Measurements from ENCODE around the gene NEU1.
"Not testable (repeated sequence)": the region's sequence is repeated elsewhere in the genome, so short reads cannot be mapped to it uniquely, and the experiment has no call there.

The NEU1 gene

GRCh38 chr6:31817929-31818511 is 44.6 kb downstream of the NEU1 start:
- DNase-seq (ENCODE audit: low read depth): not testable (repeated sequence)

GRCh38 chr6:31817133-31817928 is 45.3 kb downstream of the NEU1 start:
- DNase-seq (ENCODE audit: low read depth): not testable (repeated sequence)

GRCh38 chr6:31815025-31815838 is 47.4 kb downstream of the NEU1 start, which contains the start of the genes HSPA1A and HSPA1L:
Gene HSPA1A, plus strand, starts transcription at chr6:31815543. Its CDS starts 214 bp downstream, at chr6:31815757.
Gene HSPA1L, minus strand, starts transcription at chr6:31815283. Its CDS starts 3,311 bp downstream, at chr6:31811972.
- DNase-seq (ENCODE audit: low read depth): peak; percentile 46

GRCh38 chr6:31814677-31815024 is 48.0 kb downstream of the NEU1 start:
- DNase-seq (ENCODE audit: low read depth): peak; percentile 48

- no peak for DNase-seq (ENCODE audit: low read depth)
These were observed 49.2 kb downstream of the NEU1 start for GRCh38 chr6:31813465-31813849.

- no peak for DNase-seq (ENCODE audit: low read depth)
These were observed 51.0 kb downstream of the NEU1 start for GRCh38 chr6:31811645-31812044.

- DNase-seq (ENCODE audit: low read depth): not testable (repeated sequence)
These were observed 54.0 kb downstream of the NEU1 start for GRCh38 chr6:31808599-31808998.
